Skeletal muscle tissue (tissue), 4 donors: ENCODE results near the gene COQ10A. TPM values are rescaled to one million over a fixed set of nuclear protein-coding genes. Genes with fewer than 3 reads are reported as not detected.

Experiments
- H3K27ac ChIP-seq: one replicate; pipeline ENCODE4 v1.7.0; 2013; ENCODE audit warnings: mild to moderate bottlenecking, low read depth, low read length, inconsistent platforms
- H3K27me3 ChIP-seq, 3 donors: one replicate each; pipeline ENCODE4 v1.7.0; 2013; ENCODE audit warnings: low read length in 3 of 3; ENCODE audit not compliant: control insufficient read depth in 3 of 3, insufficient read depth in 3 of 3
- H3K36me3 ChIP-seq, 3 donors: one replicate each; pipeline ENCODE4 v1.7.0; 2013; ENCODE audit warnings: low read length in 3 of 3; ENCODE audit not compliant: control insufficient read depth in 3 of 3, insufficient read depth in 3 of 3
- H3K4me1 ChIP-seq, 3 donors: one replicate each; pipeline ENCODE4 v1.7.0; 2013; ENCODE audit warnings: low read length in 3 of 3, mild to moderate bottlenecking in 3 of 3; ENCODE audit not compliant: control insufficient read depth in 3 of 3, insufficient read depth in 3 of 3
- H3K4me3 ChIP-seq, 3 donors: one replicate each; pipeline ENCODE4 v1.7.0; 2013; ENCODE audit warnings: low read length in 3 of 3
- H3K9ac ChIP-seq, 3 donors: one replicate each; pipeline ENCODE4 v1.7.0; 2013; ENCODE audit warnings: low read length in 3 of 3, mild to moderate bottlenecking in 3 of 3, moderate library complexity in 2 of 3, low read depth in 1 of 3
- H3K9me3 ChIP-seq, 3 donors: one replicate each; pipeline ENCODE4 v1.7.0; 2013; ENCODE audit warnings: low read length in 3 of 3; ENCODE audit not compliant: control insufficient read depth in 3 of 3
- total RNA-seq: library from RNA; depleted of rRNA; stranded (reverse); fragments of >200 nt; gene quantifications from one replicate; pipeline ENCODE4 v1.2.3, GENCODE V29; 2014
- donor health status: Osteomylitis.

The COQ10A gene
- total RNA-seq, 1 donor from 2014 or later = 12.0 TPM

DNA sequence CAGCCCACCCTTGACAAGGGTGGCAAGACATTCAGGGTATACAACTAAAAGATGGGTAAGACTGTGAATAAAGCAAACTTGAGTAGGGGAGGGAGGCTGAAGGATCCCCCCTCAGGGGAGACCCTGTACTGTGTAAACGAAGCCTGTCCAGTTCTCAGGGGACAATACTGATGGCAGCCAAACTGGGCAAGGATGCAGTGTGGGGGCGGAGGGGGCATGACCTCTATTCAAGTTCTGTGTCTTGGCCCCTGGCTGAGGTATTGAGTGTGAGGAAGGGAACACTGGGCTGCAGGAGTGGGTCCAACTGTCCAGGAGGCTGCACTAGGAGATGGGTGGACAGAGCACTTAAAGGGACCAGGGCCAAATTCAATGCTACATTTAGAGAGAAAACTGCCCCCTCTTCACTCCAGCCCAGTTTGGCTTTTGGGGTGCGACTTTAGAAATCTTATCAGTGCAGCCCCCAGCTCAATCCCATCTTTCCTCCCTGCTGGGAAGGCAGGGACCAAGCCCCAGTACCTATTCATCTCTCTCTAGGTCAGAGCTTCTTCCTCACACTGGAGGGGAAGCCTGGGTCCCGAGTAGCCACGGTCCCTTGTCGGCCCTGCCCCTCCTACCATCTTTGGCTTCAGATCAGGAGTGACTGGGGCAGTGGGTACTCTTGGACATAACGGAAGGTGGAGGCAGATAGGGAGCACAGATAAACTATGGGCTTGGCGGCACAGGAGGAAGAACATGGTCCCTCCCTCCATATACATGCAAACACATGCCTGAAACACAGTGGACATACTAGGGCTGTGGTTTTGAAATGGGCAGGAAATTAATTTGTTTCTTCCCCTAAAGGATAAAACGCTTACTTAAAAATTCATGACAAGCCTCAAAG lies 25.1 kb upstream of the COQ10A start:
- Histone ChIP-seq H3K4me3 (no peak overlapping the region), H3K27ac (no peak overlapping the region), H3K9me3 (no peaks in the 10 kb centered on the region), H3K9ac (no peak overlapping the region), H3K4me1 (no peaks in the 10 kb centered on the region), H3K36me3 (peaks cover 57 to 66% (median 66%) of the 10 kb centered on the region in 3 donors), H3K27me3 (no peaks in the 10 kb centered on the region)

DNA sequence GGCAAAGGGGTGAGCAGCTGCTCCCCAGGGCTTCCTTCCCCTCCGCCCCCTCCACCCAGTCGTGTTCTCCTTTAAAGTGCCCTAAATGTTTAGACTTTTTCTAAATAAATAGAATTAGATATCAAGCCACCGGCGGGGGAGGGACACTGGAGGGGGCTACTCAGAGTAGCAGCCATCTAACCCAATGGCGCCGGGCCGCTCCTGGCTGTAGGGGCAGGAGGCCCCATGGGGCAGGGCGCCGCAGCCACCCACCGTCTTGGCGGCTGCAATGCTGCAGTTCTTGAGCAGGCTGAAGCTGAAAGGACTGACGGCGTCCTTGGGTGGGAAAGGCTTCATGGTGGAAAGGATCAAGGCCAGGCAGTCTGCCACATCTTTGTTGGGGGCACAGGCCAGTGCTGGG lies 23.8 kb upstream of the COQ10A start:
- no peak overlapping the region for H3K27ac ChIP-seq
- no peaks in the 10 kb centered on the region for H3K4me1 ChIP-seq
- H3K9ac ChIP-seq = no peak overlapping the region
- no peaks in the 10 kb centered on the region for H3K9me3 ChIP-seq
- no peaks in the 10 kb centered on the region for H3K27me3 ChIP-seq
- H3K36me3 ChIP-seq = peaks cover 68 to 78% (median 77%) of the 10 kb centered on the region in 3 donors
- H3K4me3 ChIP-seq = no peak overlapping the region

DNA sequence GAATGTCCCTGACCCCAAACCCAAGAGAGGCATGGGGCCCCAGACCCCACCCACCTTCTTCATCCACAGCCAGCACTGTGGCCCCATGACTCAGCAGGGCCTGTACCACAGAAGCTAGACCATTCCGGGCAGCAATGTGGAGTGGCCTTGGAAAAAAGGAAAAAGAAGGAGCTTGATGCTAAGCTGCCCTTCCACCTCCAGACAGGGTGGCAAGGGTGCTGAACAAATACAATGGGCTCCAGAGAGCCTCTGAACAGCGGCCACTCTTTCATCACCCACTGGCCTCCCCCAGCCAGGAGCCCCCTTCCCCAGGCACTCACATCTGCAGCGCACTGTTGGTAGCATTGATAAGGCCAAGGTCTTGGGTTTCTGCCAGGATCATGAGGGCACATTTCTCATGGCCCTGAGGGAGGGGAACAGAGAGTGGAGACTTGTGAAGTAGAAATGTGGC lies 23.0 kb upstream of the COQ10A start:
- H3K4me3 ChIP-seq = no peak overlapping the region
- no peak overlapping the region for H3K9ac ChIP-seq
- H3K4me1 ChIP-seq = no peaks in the 10 kb centered on the region
- peaks cover 73 to 85% (median 83%) of the 10 kb centered on the region in 3 donors for H3K36me3 ChIP-seq
- no peaks in the 10 kb centered on the region for H3K27me3 ChIP-seq
- H3K27ac ChIP-seq = no peak overlapping the region
- H3K9me3 ChIP-seq = no peaks in the 10 kb centered on the region

DNA sequence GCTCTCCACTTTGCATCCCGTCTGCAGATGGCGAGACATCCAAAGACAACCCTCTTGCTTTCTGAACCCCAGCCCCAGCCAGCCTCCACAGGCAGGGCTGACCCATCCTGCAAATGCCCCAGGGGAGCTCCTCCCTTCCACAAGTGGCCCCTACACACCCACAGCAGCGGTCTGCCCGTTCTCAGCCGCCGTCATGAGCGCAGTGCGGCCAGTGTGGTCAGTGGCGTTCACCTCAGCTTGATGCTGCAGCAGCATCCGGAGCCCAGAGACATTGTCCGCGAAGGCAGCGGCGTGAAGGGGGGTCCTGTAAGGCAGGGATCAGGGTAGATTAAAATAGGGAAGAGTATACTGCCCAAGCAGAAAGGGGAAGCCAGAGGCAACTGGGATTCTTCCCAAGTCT lies 22.2 kb upstream of the COQ10A start:
- Histone ChIP-seq H3K9ac (no peak overlapping the region), H3K27me3 (no peaks in the 10 kb centered on the region), H3K4me1 (no peaks in the 10 kb centered on the region), H3K36me3 (peaks cover 78 to 86% (median 85%) of the 10 kb centered on the region in 3 donors), H3K27ac (no peak overlapping the region), H3K9me3 (no peaks in the 10 kb centered on the region), H3K4me3 (no peak overlapping the region)

DNA sequence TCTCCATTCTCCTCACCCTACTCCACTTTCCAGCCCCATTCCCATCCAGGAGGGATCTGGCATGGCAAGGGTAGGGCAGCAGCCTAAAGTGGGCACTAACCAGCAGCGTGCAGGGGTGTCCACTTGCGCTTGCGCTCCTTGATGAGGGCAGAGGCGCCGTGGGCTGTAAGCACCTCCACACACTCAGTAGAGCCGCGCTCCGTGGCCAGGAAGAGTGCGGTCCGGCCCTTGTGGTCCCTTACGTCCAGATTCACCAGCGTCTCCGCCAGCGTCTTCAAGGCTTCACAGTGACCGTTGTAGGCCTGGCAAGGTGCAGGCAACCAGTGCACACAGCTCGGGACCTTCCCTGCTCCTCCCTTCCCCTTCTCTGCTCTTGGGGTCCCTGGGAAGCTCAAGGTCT lies 18.8 kb upstream of the COQ10A start:
- H3K9ac ChIP-seq = no peak overlapping the region
- H3K27ac ChIP-seq = no peak overlapping the region
- H3K4me1 ChIP-seq = no peaks in the 10 kb centered on the region
- peaks cover 72 to 76% (median 73%) of the 10 kb centered on the region in 3 donors for H3K36me3 ChIP-seq
- H3K9me3 ChIP-seq = no peaks in the 10 kb centered on the region
- H3K4me3 ChIP-seq = no peak overlapping the region
- no peaks in the 10 kb centered on the region for H3K27me3 ChIP-seq

DNA sequence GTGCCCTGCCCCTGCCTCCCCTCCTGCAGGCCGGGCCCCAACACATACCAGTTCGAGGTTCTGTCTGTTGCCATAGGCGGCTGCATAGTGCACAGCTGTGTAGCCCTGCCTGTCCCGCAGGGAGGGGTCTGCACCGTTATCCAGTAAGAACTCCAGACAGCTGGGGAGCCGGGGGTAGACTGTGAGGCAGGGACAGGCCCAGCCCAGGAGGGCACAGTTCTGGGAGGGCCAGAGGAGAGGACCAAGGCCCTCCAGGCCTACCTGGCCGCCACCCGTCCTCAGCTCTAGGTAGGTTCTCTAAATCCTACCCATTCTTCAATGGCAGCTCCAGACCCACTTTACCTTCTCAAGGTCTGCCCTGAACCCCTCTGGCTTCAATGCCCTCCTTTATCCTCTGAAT lies 18.0 kb upstream of the COQ10A start:
- Histone ChIP-seq H3K4me1 (no peaks in the 10 kb centered on the region), H3K27me3 (no peaks in the 10 kb centered on the region), H3K4me3 (no peak overlapping the region), H3K27ac (no peak overlapping the region), H3K9ac (no peak overlapping the region), H3K36me3 (peaks cover 72 to 76% (median 73%) of the 10 kb centered on the region in 3 donors), H3K9me3 (no peaks in the 10 kb centered on the region)

DNA sequence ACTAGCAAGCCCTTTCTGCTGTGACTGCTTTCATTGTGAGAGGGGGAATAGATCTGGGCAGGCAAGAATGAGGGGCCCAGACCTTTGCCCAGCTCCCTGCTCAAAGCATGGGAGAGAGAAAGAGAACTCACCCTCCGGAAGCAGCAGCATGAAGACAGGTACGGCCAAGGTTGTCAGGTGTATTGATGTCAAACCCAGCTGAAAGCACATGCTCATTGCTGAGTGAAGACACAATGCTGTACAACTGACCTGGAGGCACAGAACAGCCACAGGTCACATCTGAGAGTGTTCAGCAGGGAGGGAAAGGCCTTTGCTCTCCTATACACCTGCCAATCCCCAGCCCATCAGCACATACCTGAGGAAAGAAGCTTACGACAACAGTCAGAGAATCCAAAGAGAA lies 14.1 kb upstream of the COQ10A start:
- no peak overlapping the region for H3K27ac ChIP-seq
- H3K4me3 ChIP-seq = no peak overlapping the region
- H3K4me1 ChIP-seq = peaks cover 22% of the 10 kb centered on the region in 3 donors
- no peaks in the 10 kb centered on the region for H3K27me3 ChIP-seq
- peaks cover 66 to 76% (median 68%) of the 10 kb centered on the region in 3 donors for H3K36me3 ChIP-seq
- H3K9me3 ChIP-seq = no peaks in the 10 kb centered on the region
- H3K9ac ChIP-seq = peak overlapping the region in 1 of 3 donors; percentile 19

DNA sequence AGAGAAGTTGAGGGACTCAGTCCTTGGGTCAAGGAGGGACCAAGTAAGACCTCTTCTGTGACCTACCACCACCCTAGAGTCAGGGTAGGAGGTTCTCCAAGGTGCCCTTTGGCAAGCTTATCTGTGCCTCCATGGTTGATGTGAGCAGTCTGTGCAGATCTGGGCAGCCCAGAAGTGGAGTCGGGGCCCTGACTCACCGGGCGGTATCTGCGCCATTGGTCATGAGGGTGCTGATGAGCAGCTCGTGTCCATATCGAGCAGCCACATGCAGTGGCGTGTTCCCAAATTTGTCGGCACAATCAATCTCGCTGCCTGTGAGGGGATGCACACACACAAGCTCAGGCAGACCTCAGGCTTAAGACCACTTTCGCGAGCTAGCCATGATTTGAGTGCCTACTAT lies 13.7 kb upstream of the COQ10A start:
- H3K27ac ChIP-seq = no peak overlapping the region
- no peaks in the 10 kb centered on the region for H3K9me3 ChIP-seq
- H3K27me3 ChIP-seq = no peaks in the 10 kb centered on the region
- H3K4me3 ChIP-seq = no peak overlapping the region
- H3K4me1 ChIP-seq = peaks cover 22 to 24% (median 22%) of the 10 kb centered on the region in 3 donors
- H3K36me3 ChIP-seq = peaks cover 62 to 71% (median 64%) of the 10 kb centered on the region in 3 donors
- H3K9ac ChIP-seq = no peak overlapping the region

DNA sequence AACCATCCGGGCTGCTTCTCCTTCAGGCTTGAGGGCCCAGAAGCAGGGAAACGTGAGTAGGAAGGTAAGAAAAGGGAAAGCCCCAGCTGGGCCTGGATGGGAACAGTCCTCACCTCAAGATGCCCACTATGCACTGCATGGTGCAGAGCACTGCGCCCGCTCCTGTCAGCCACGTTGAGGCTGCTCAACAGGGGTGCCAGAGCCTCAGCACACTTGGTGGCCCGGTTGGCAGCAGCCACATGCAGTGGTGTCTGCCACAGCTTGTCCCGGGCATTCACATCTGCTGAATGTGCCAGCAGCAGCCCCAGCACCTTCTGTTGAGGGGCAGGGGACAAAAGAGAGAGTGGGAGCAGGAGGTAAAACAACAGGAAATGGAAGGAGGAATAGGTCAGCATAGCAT lies 11.1 kb upstream of the COQ10A start:
- Histone ChIP-seq H3K27ac (peak overlapping the region; percentile 89), H3K9me3 (no peaks in the 10 kb centered on the region), H3K4me3 (no peak overlapping the region), H3K36me3 (peaks cover 47 to 54% (median 48%) of the 10 kb centered on the region in 3 donors), H3K27me3 (no peaks in the 10 kb centered on the region), H3K4me1 (peaks cover 31 to 33% (median 32%) of the 10 kb centered on the region in 3 donors), H3K9ac (peak overlapping the region in 2 of 3 donors; percentile 24 to 53)

DNA sequence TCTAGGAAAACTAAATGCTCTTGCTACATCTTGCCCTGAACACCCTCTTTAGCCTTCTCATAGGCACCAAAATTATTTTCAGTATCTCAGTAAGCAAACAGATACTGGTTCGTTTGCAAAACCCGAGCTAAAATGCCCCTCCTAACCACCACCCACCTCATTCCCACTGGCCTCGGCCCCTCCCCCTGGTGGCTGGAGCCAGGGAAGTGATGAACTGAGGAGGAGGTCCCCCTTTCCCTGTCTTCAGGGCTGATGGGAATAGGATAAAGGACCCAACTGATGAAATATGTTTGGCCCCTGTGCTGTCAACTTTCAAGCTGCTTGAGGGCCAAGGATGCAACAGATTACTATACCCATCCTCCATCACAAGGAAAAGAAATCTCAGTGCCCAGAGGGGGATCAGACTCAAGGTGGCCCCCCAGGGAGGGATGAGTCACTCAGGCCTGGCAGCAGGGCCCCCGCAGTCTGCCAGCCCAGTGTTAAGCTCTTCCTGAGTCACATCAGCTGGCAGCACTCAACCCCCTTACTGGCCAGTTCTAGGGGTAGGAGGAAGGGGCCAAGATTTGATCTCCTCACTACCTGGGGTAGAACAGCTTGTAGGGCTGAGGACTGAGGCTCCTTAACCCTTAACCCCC lies 10.3 kb upstream of the COQ10A start:
- peak overlapping the region; percentile 7 to 94 (median 83) for H3K9ac ChIP-seq
- H3K27me3 ChIP-seq = no peaks in the 10 kb centered on the region
- peaks cover 36 to 41% (median 40%) of the 10 kb centered on the region in 3 donors for H3K4me1 ChIP-seq
- peak overlapping the region; percentile 89 for H3K27ac ChIP-seq
- peaks cover 44 to 54% (median 48%) of the 10 kb centered on the region in 3 donors for H3K36me3 ChIP-seq
- no peaks in the 10 kb centered on the region for H3K9me3 ChIP-seq
- peak overlapping the region; percentile 83 to 90 (median 84) for H3K4me3 ChIP-seq
